Measurements from ENCODE around the gene CLEC11A.

GRCh38 chr19:50741179-50741933 lies 18.2 kb downstream of the CLEC11A start:
- TF ChIP-seq, protein P1, sequence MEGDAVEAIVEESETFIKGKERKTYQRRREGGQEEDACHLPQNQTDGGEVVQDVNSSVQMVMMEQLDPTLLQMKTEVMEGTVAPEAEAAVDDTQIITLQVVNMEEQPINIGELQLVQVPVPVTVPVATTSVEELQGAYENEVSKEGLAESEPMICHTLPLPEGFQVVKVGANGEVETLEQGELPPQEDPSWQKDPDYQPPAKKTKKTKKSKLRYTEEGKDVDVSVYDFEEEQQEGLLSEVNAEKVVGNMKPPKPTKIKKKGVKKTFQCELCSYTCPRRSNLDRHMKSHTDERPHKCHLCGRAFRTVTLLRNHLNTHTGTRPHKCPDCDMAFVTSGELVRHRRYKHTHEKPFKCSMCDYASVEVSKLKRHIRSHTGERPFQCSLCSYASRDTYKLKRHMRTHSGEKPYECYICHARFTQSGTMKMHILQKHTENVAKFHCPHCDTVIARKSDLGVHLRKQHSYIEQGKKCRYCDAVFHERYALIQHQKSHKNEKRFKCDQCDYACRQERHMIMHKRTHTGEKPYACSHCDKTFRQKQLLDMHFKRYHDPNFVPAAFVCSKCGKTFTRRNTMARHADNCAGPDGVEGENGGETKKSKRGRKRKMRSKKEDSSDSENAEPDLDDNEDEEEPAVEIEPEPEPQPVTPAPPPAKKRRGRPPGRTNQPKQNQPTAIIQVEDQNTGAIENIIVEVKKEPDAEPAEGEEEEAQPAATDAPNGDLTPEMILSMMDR (IDR thresholded peaks at IDR 0.05): no peak
- TF ChIP-seq POLR2AphosphoS5 (IDR thresholded peaks at IDR 0.05) (no peak), EP300 (IDR thresholded peaks at IDR 0.05; ENCODE audit: low read depth) (no peak), POLR2A (IDR thresholded peaks at IDR 0.05) (no peak)
